Measurements from ENCODE around the gene INPP5D.

INPP5D gene

DNA sequence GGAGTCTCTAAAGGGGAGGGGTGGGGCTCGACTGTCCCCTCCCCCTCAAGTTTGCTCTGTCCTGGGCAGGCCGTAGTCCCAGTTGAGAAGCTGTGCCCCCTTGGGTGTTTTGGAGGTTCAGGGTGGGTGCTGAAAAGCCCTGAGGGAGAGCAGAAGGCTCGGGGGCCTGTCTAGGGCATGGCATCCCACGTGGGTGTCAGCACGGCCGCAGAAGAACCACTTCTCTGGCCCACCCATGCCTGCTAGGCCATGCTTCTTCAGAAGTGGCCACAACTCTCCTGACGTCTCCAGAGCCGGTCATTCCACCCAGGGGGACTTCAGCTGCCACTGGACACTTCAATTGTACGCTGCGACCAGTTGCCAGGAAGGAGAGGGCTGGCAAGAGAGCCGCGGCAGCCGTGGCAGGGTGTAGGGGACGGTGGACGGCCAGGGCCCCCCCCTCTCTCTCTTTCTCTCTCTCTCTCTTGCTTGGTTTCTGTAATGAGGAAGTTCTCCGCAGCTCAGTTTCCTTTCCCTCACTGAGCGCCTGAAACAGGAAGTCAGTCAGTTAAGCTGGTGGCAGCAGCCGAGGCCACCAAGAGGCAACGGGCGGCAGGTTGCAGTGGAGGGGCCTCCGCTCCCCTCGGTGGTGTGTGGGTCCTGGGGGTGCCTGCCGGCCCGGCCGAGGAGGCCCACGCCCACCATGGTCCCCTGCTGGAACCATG is at the start of gene INPP5D:
Gene INPP5D, plus strand, starts transcription at position 546 of the 704 bp plus-strand sequence. Its CDS starts 137 bp downstream, at position 683.
- TF ChIP-seq, protein P1, sequence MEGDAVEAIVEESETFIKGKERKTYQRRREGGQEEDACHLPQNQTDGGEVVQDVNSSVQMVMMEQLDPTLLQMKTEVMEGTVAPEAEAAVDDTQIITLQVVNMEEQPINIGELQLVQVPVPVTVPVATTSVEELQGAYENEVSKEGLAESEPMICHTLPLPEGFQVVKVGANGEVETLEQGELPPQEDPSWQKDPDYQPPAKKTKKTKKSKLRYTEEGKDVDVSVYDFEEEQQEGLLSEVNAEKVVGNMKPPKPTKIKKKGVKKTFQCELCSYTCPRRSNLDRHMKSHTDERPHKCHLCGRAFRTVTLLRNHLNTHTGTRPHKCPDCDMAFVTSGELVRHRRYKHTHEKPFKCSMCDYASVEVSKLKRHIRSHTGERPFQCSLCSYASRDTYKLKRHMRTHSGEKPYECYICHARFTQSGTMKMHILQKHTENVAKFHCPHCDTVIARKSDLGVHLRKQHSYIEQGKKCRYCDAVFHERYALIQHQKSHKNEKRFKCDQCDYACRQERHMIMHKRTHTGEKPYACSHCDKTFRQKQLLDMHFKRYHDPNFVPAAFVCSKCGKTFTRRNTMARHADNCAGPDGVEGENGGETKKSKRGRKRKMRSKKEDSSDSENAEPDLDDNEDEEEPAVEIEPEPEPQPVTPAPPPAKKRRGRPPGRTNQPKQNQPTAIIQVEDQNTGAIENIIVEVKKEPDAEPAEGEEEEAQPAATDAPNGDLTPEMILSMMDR (IDR thresholded peaks at IDR 0.05; ENCODE audit: extremely low read depth, missing control alignments), result no peak
- DNase-seq (ENCODE audit: low spot score), result peak; percentile 81

DNA sequence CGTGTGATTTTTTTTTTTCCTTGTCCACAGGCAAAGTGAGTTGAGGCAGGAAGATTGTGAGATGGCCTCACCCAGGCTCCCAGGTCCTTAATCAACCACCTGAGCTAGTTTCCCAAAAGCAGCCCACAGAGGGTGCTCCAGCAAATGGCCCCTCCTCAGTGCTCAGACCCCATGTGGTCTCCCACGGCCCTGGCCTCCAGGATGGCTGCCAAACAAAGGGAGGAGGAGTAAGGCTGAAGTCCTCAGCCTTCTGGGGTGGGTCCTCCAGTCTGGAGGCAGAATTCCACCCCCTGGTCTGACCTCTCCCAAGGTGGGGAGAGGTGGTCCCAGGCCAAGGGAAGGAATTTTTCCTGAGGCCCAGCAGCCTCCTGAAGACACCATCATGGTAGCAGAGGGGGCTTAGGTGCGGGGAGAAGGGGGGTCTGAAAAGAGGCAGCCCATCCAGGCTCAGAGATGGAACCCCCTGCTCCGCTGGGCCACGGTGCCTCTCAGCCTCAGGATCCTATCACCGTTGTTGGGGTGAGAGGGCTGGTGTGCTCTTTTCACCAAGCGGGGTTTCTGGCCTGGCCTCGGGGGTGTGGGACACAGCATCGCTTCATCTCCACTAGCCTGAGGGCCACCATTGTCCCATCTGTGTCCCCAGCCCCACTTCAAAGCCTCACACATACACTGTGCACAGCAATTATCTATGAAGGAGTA is 49.4 kb upstream of the INPP5D start:
- DNase-seq (ENCODE audit: low spot score), result no peak
- TF ChIP-seq, protein P1 (IDR thresholded peaks at IDR 0.05; ENCODE audit: extremely low read depth, missing control alignments), result no peak

DNA sequence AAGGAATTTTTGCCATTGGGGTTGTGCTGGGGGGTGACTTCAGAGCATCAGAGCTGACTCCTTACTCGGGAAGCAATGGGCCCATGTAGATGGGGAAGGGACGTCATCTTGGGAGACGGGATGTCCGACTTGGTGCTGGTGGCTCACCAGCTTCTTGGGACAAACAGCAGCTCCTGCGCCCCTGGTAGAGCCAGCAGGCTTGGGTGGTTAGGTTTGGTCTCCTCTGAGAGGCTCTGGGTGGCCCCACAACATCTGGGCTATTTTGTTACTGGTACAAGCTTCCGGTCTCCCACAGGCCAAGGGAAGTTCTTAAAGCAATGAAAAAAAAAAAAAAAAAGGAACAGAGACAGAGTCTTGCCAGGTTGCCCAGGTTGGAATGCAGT is 48.9 kb upstream of the INPP5D start:
- no peak for DNase-seq (ENCODE audit: low spot score)
- TF ChIP-seq, protein P1 (IDR thresholded peaks at IDR 0.05; ENCODE audit: extremely low read depth, missing control alignments), result no peak

DNA sequence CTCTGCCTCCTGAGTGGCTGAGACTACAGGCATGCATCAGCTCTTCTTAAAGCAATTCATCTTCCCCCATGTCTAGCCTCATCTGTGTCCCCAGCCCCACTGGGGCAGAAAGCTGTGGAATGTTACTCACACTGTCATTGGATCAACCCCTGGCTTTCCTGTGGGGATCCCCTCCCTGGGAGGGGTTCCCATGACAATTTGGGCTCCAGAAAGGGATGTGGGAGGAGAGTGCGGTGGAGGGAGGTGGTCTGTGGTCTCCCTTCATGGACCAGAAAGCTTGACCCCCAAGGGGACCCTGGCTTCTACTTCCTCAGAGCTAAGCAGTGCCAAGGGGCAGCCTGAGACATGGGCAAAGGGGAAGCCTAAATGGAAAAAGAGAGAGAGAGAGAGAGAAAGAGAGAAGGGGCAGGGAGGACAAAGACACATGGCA is 48.4 kb upstream of the INPP5D start:
- no peak for DNase-seq (ENCODE audit: low spot score)
- TF ChIP-seq, protein P1 (IDR thresholded peaks at IDR 0.05; ENCODE audit: extremely low read depth, missing control alignments), result no peak

DNA sequence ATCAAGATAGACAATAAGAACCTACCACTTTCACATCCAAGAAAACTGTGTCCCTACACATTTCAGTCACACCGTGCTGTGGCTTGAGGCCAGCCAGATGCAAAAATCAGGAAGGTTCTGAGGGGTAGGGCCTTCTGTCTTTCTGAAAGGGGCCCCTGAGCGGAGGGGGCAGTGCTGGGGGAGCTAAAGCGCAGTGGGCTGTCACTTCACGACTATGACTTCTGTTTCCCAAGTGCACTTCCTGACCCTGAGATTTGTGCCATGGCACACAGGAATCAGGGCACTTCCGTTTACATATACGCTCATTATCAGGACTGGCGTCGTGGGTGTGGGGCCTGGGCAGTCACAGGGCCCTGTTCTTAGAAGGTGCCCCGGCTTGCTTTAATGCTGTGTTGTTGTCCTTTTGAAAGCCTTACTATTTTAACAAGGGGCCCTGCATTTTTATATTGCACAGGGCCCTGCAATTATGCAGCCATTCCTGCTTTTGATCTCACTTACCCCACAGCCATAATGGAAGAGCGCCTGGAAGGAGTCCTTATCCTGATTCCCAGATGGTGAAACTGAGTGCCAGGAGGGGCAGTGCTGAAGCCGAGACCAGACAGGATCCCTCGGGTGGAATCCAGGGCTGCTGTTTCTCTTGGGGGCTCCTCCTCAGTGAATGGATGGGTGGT is 47.7 kb upstream of the INPP5D start:
- DNase-seq (ENCODE audit: low spot score), result no peak
- TF ChIP-seq, protein P1 (IDR thresholded peaks at IDR 0.05; ENCODE audit: extremely low read depth, missing control alignments), result no peak

DNA sequence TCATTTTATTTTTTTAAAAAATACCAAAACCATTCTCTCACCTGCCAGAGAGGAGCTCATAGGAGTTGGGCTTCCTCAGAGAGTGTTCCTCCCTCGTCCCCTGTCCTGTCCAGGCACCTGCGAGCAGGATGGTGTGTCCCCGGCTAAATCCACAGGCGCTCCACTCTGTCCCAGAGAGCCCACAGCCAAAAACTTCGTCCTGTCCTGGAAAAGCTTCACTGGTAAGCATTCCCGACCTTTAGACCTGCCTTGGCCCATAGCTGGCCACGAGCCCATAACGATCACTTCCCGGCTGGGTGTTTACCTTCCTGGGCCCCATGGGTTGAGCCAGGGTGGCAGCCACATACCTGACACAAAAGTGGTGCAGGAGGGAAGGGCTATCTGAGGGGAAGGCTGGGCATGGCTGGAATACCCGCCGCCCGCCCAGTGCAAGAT is 47.1 kb upstream of the INPP5D start, which contains the start of gene NGEF:
Gene NGEF, minus strand, starts transcription at position 230 of the 435 bp plus-strand sequence. CDS start 38,366 bp downstream, outside the sequence.
- DNase-seq (ENCODE audit: low spot score), result no peak
- TF ChIP-seq, protein P1 (IDR thresholded peaks at IDR 0.05; ENCODE audit: extremely low read depth, missing control alignments), result no peak

DNA sequence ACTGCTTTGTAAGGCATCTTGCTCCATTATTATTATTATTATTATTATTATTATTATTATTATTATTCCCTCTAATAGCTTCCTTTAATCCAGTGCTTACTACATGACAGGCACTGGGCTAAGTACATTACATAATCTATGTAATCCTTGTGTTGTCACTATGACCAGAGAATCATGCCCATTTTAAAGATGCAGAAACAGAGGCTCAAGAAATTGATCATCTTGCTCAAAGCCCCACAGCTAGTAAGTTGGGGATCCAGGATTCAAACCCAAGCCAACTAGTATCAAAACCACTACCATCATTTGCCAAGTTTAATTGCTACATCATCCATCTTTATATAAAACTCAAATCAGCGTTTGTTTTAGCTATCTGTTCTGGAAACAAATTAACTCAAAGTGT is 46.5 kb upstream of the INPP5D start:
- DNase-seq (ENCODE audit: low spot score), result no peak
- TF ChIP-seq, protein P1 (IDR thresholded peaks at IDR 0.05; ENCODE audit: extremely low read depth, missing control alignments), result no peak

All from GM20000 (cell line).